Prostate gland (tissue), 2 donors: Measurements from ENCODE around the gene ZNF581. TPM values are rescaled to one million over a fixed set of nuclear protein-coding genes. Genes with fewer than 3 reads are reported as not detected.

Experiments used
- DNase-seq: peaks from one replicate; pipeline ENCODE4 v3.0.0-alpha.2; 2019; ENCODE audit warnings: low spot score
- H3K27ac ChIP-seq, 2 donors: fragments of 200-600 bp; sonication (generic); 2 replicates each; pipeline ENCODE4 v1.5.1; 2017 to 2019
- H3K27me3 ChIP-seq: fragments of 200-600 bp; sonication (generic); replicated peaks from 2 replicates; pipeline ENCODE4 v1.5.1; 2019; ENCODE audit not compliant: insufficient read depth
- H3K36me3 ChIP-seq, 2 donors: fragments of 200-600 bp; sonication (generic); 1 replicate in 1 of 2; 2 replicates in 1 of 2; pipeline versions ENCODE4 v1.5.1 to v1.8.1; 2017 to 2019
- H3K4me1 ChIP-seq: fragments of 200-600 bp; sonication (generic); replicated peaks from 2 replicates; pipeline ENCODE4 v1.5.1; 2019
- H3K4me3 ChIP-seq, 2 donors: fragments of 200-600 bp; sonication (generic); 2 replicates each; pipeline ENCODE4 v1.5.1; 2017 to 2019
- H3K9me3 ChIP-seq: fragments of 200-600 bp; sonication (generic); 2 replicates; pipeline ENCODE4 v1.5.1; 2017
- CTCF ChIP-seq, 4 experiments: fragments of 200-600 bp in 2 of 4; fragments of 450-650 bp in 2 of 4; sonication (generic) in 2 of 4; IDR thresholded peaks; 1 replicate in 3 of 4; 2 replicates in 1 of 4; pipeline ENCODE4 v1.5.1; 2016 to 2019; ENCODE audit warnings: antibody characterized with exemption in 4 of 4, mild to moderate bottlenecking in 2 of 4, moderate library complexity in 2 of 4
- POLR2A ChIP-seq: fragments of 450-650 bp; IDR thresholded peaks from one replicate; pipeline ENCODE4 v1.6.1; 2016; ENCODE audit warnings: antibody characterized with exemption, mild to moderate bottlenecking
- POLR2AphosphoS5 ChIP-seq: sonication (generic); formaldehyde crosslinking; IDR thresholded peaks from one replicate; pipeline ENCODE4 v1.6.1; 2017; ENCODE audit warnings: antibody characterized with exemption
- WGBS: methylation state at CpG from one replicate; pipeline ENCODE4 v1.1.5; 2018; 5-methylcytosine and 5-hydroxymethylcytosine counted together
- intact Hi-C: fragments of 100-400 bp; cut with DNase I; formaldehyde crosslinking; loops from one replicate; pipeline ENCODE4 v1.14.2; 2022
- total RNA-seq, 2 donors: library from RNA; depleted of rRNA; stranded (reverse); fragments of >200 nt; gene quantifications; one replicate each; pipeline ENCODE4 v1.1.0, GENCODE V29; 2016

The ZNF581 gene
- total RNA-seq, 2 donors from 2014 or later = 19.7 to 20.6 TPM

DNA sequence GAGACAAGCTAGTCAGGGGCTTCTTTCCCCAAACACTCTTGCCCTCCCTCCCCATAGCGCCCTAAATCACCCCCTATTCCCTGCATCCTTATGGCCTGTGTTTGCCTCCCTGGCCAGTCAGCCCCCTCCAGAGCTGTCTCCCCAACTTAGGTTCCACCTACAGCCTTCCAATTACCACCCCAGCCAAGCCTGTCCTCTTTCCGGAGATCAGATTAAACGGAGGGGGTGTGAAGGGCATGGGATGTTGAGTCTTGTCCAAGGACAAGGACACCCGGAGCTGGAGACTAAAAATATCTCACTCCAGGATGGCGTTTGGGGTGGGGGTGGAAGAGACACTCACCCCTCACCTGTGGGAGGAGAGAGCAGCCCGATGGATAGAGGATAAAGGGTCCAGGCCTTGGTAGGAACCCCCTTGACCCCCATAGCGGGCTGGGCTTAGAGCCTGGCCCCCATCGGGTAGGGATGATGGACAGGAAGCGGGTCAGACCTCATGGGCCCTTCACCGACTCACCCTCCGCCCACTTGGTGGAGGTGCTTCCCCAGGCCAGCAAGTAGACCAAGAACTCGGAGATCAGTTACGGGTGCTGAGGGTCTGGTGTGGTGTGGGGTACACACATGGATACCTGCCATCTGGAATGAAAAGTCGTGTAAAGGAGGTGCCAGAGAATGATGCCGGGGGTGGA, 32.0 kb upstream of the ZNF581 start:
- peaks cover 5 to 15% of the 10 kb centered on the region in 2 donors for H3K36me3 ChIP-seq
- 66% methylated on average over 15 of the region's 15 CpGs for WGBS
- H3K4me1 ChIP-seq = peaks cover 4% of the 10 kb centered on the region
- TF ChIP-seq POLR2AphosphoS5 = no peak
- TF ChIP-seq CTCF (IDR thresholded peaks at IDR 0.05) = no peak
- TF ChIP-seq POLR2A = no peak
- DNase-seq = no peak
- intact Hi-C loops = no loop called here
- H3K9me3 ChIP-seq = no peaks in the 10 kb centered on the region
- H3K4me3 ChIP-seq = no peak overlapping the region
- H3K27me3 ChIP-seq = no peaks in the 10 kb centered on the region
- H3K27ac ChIP-seq = no peak overlapping the region

DNA sequence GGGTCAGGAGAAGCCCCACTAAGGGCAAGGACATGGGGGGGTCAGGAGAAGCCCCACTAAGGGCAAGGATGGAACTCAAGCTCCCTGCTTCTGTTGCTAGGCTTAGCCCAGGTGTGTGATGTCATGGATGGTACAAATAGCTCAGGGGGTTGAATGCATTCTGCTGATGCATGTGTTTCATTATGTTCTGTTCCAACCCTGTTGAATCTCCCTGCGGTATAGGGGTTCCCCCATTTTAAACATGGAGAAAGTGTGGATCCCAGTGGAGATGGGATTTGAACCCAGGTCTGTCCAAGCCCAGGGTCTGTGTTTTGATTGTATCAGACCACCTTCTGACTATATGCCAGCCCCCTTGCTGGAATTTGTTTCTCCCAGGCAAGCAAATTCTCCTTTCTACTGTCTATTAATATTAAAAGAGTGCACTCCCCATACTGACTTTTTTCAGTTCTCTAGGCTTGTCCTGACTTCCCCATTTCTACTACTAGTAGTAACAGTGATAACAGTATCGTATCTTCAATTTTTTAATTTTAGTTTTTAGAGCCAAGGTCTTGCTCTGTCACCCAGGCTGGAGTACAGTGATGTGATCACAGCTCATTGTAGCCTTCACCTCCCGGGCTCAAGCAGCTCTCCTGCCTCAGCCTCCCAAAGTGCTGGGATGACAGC, 31.3 kb upstream of the ZNF581 start:
- Histone ChIP-seq H3K4me1 (no peaks in the 10 kb centered on the region), H3K4me3 (no peak overlapping the region), H3K27ac (no peak overlapping the region), H3K36me3 (peaks cover 6 to 19% of the 10 kb centered on the region in 2 donors), H3K27me3 (no peaks in the 10 kb centered on the region), H3K9me3 (no peaks in the 10 kb centered on the region)
- 83% methylated on average over 3 of the region's 3 CpGs for WGBS
- intact Hi-C loops = no loop called here
- DNase-seq = no peak
- TF ChIP-seq POLR2AphosphoS5 (no peak), POLR2A (no peak), CTCF (IDR thresholded peaks at IDR 0.05) (no peak)

DNA sequence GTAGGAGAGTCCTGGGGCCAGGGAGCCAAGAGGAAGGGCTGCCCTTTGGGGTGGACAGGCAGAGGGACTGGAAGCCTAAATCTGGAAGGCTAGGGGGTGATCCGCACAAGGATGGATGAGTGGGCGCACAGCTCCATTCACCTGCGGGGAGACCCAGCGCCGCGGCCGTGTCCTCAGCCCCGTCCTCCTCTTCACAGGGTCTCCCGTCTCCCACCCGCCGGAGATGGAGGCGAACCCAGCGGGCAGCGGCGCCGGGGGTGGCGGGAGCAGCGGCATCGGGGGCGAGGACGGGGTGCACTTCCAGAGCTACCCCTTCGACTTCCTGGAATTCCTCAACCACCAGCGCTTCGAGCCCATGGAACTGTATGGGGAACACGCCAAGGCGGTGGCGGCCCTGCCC, 30.1 kb upstream of the ZNF581 start:
- peaks cover 6 to 19% of the 10 kb centered on the region in 2 donors for H3K36me3 ChIP-seq
- intact Hi-C loops = no loop called here

DNA sequence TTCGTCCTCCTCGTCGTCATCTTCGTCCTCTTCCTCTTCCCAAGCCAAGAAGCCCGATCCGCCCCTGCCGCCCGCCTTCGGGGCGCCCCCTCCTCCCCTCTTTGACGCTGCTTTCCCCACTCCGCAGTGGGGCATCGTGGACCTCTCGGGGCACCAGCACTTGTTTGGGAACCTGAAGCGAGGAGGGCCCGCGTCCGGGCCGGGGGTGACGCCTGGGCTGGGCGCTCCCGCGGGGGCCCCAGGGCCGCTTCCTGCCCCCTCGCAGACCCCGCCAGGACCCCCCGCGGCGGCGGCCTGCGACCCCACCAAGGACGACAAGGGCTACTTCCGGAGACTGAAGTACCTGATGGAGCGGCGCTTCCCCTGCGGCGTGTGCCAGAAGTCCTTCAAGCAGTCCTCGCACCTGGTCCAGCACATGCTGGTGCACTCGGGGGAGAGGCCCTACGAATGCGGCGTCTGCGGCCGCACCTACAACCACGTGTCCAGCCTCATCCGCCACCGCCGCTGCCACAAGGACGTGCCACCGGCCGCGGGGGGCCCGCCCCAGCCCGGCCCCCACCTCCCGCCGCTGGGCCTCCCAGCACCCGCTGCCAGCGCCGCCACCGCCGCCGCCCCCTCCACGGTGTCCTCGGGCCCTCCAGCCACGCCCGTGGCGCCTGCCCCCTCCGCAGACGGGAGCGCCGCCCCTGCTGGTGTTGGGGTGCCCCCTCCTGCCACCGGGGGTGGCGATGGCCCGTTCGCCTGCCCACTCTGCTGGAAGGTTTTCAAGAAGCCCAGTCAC, 29.3 kb upstream of the ZNF581 start:
- H3K4me1 ChIP-seq = no peaks in the 10 kb centered on the region
- WGBS = 94% methylated on average over 61 of the region's 75 CpGs
- H3K27me3 ChIP-seq = no peaks in the 10 kb centered on the region
- peaks cover 6 to 19% of the 10 kb centered on the region in 2 donors for H3K36me3 ChIP-seq
- no peak overlapping the region for H3K27ac ChIP-seq
- H3K4me3 ChIP-seq = no peak overlapping the region
- TF ChIP-seq POLR2AphosphoS5 (no peak), POLR2A (no peak), CTCF (IDR thresholded peaks at IDR 0.05) (no peak)
- DNase-seq = no peak
- intact Hi-C loops = no loop called here
- H3K9me3 ChIP-seq = no peaks in the 10 kb centered on the region

More for the DNA sequence above, 30.1 kb upstream of the ZNF581 start:
- H3K4me3 ChIP-seq = no peak overlapping the region
- 93% methylated on average over 27 of the region's 27 CpGs for WGBS
- no peaks in the 10 kb centered on the region for H3K9me3 ChIP-seq
- no peak overlapping the region for H3K27ac ChIP-seq
- DNase-seq = no peak
- no peaks in the 10 kb centered on the region for H3K4me1 ChIP-seq
- H3K27me3 ChIP-seq = no peaks in the 10 kb centered on the region
- TF ChIP-seq POLR2AphosphoS5 (no peak), CTCF (IDR thresholded peaks at IDR 0.05) (no peak), POLR2A (no peak)
